Uterus (tissue), 2 donors: ENCODE results near the gene CAPRIN2.

Source experiments
- POLR2A ChIP-seq, 2 donors: fragments of 450-650 bp; IDR thresholded peaks; one replicate each; pipeline ENCODE4 v1.6.1; 2016; ENCODE audit warnings: antibody characterized with exemption in 2 of 2, mild to moderate bottlenecking in 1 of 2, moderate library complexity in 1 of 2
- TF ChIP-seq, protein P1 (sequence below), 4 experiments: fragments of 200-600 bp in 2 of 4; fragments of 450-650 bp in 2 of 4; sonication (generic) in 2 of 4; IDR thresholded peaks; one replicate each; pipeline ENCODE4 v1.5.1; 2016 to 2019; ENCODE audit warnings: antibody characterized with exemption in 4 of 4, mild to moderate bottlenecking in 2 of 4, moderate library complexity in 1 of 4

DNA sequence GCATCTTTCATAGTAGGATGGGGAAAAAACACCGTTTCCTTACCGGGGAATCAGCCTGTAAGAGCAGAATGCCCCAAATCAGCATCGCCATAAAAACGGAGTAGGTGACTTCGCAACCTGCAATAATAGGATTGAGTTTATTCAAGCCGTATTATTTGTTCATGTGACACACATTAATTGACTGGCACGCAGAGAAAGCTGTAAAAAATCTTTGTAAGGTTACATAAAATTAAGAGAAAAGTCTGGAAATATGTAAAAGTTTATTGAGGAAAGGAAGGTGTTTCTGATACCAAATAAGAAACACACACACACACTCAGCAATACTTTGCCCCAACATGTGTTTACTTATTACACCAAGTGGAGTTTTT lies 628 bp upstream of the CAPRIN2 start:
- TF ChIP-seq, protein P1, sequence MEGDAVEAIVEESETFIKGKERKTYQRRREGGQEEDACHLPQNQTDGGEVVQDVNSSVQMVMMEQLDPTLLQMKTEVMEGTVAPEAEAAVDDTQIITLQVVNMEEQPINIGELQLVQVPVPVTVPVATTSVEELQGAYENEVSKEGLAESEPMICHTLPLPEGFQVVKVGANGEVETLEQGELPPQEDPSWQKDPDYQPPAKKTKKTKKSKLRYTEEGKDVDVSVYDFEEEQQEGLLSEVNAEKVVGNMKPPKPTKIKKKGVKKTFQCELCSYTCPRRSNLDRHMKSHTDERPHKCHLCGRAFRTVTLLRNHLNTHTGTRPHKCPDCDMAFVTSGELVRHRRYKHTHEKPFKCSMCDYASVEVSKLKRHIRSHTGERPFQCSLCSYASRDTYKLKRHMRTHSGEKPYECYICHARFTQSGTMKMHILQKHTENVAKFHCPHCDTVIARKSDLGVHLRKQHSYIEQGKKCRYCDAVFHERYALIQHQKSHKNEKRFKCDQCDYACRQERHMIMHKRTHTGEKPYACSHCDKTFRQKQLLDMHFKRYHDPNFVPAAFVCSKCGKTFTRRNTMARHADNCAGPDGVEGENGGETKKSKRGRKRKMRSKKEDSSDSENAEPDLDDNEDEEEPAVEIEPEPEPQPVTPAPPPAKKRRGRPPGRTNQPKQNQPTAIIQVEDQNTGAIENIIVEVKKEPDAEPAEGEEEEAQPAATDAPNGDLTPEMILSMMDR (IDR thresholded peaks at IDR 0.05): no peak
- no peak for TF ChIP-seq POLR2A (IDR thresholded peaks at IDR 0.05)
